Osteoblast (primary cell): Measurements from ENCODE around the gene MEG3. TPM values are rescaled to one million over a fixed set of nuclear protein-coding genes. Genes with fewer than 3 reads are reported as not detected.

Source experiments
- DNase-seq: peaks from one replicate; pipeline ENCODE4 v3.0.0; 2011; ENCODE audit warnings: low spot score, mixed read lengths; ENCODE audit not compliant: insufficient read length; ENCODE audit errors: missing footprints
- H2AFZ ChIP-seq: 2 replicates; pipeline ENCODE4 v1.6.0; 2011; ENCODE audit warnings: mild to moderate bottlenecking, low read length
- H3K27ac ChIP-seq: 2 replicates; pipeline ENCODE4 v1.5.1; 2011; ENCODE audit warnings: mild to moderate bottlenecking, low read depth, low read length, moderate library complexity
- H3K27me3 ChIP-seq: 2 replicates; pipeline ENCODE4 v1.6.0; 2012; ENCODE audit warnings: mild to moderate bottlenecking, control low read depth, inconsistent platforms, low read length, moderate library complexity; ENCODE audit not compliant: insufficient read depth
- H3K36me3 ChIP-seq: 2 replicates; pipeline ENCODE4 v1.5.1; 2011; ENCODE audit warnings: mild to moderate bottlenecking, low read length, control low read depth, moderate library complexity; ENCODE audit not compliant: insufficient read depth
- H3K4me1 ChIP-seq: 2 replicates; pipeline ENCODE4 v1.5.1; 2011; ENCODE audit warnings: mild to moderate bottlenecking, low read length, control low read depth, moderate library complexity; ENCODE audit not compliant: insufficient read depth
- H3K4me2 ChIP-seq: 2 replicates; pipeline ENCODE4 v1.6.0; 2011; ENCODE audit warnings: mild to moderate bottlenecking, low read length; ENCODE audit not compliant: insufficient read depth
- H3K4me3 ChIP-seq: fragments of 200-600 bp; sonication (generic); 3 replicates; pipeline ENCODE4 v1.5.1; 2012; ENCODE audit warnings: mild to moderate bottlenecking, low read length, inconsistent platforms; ENCODE audit not compliant: insufficient read depth
- H3K79me2 ChIP-seq: 2 replicates; pipeline ENCODE4 v1.6.0; 2012; ENCODE audit warnings: mild to moderate bottlenecking, low read length, control low read depth, inconsistent platforms; ENCODE audit not compliant: insufficient read depth
- H3K9me3 ChIP-seq: 2 replicates; pipeline ENCODE4 v1.5.1; 2011; ENCODE audit warnings: low read depth, low read length, control low read depth
- H4K20me1 ChIP-seq: 2 replicates; pipeline ENCODE4 v1.6.0; 2012; ENCODE audit warnings: mild to moderate bottlenecking, low read length, control low read depth; ENCODE audit not compliant: insufficient read depth
- total RNA-seq: library from RNA; depleted of rRNA; stranded (reverse); fragments of >200 nt; gene quantifications from 2 replicates; pipeline ENCODE4 v1.2.3, GENCODE V29; 2012
- TF ChIP-seq, protein P1 (sequence below): IDR thresholded peaks from 2 replicates; pipeline ENCODE4 v1.5.1; 2011; ENCODE audit warnings: mild to moderate bottlenecking, low read depth, low read length, moderate library complexity; ENCODE audit errors: extremely low read depth

MEG3 gene
- total RNA-seq, 1 donor: 200 TPM

DNA sequence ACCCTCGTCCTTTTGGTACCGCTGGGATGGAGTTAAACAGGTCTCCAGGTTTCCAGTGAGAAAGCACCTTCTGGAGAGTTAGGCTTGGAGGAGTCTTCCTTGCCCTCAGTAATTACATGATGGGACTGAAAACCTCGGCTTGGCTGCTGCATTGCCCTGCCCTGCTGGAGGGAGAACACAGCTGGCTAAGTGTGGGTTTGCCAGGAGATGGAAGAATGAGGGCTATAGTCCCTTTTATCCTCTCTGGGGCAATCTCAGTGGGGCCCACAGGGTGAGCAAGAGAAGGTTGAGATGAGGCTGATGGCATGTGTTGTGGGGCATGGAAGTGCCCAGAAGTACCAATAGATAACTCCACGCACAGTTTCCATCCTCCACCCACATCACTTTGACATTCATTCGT is 23.2 kb upstream of the MEG3 start:
- H3K4me1 ChIP-seq: no peaks in the 10 kb centered on the region
- no peaks in the 10 kb centered on the region for H3K79me2 ChIP-seq
- TF ChIP-seq, protein P1, sequence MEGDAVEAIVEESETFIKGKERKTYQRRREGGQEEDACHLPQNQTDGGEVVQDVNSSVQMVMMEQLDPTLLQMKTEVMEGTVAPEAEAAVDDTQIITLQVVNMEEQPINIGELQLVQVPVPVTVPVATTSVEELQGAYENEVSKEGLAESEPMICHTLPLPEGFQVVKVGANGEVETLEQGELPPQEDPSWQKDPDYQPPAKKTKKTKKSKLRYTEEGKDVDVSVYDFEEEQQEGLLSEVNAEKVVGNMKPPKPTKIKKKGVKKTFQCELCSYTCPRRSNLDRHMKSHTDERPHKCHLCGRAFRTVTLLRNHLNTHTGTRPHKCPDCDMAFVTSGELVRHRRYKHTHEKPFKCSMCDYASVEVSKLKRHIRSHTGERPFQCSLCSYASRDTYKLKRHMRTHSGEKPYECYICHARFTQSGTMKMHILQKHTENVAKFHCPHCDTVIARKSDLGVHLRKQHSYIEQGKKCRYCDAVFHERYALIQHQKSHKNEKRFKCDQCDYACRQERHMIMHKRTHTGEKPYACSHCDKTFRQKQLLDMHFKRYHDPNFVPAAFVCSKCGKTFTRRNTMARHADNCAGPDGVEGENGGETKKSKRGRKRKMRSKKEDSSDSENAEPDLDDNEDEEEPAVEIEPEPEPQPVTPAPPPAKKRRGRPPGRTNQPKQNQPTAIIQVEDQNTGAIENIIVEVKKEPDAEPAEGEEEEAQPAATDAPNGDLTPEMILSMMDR: no peak
- peaks cover 35% of the 10 kb centered on the region for H3K27me3 ChIP-seq
- no peak overlapping the region for H3K27ac ChIP-seq
- peak; percentile 31 for DNase-seq
- H3K9me3 ChIP-seq: no peaks in the 10 kb centered on the region
- H3K36me3 ChIP-seq: no peaks in the 10 kb centered on the region
- no peak overlapping the region for H3K4me3 ChIP-seq
- no peaks in the 10 kb centered on the region for H4K20me1 ChIP-seq
- no peak overlapping the region for H2AFZ ChIP-seq
- H3K4me2 ChIP-seq: no peak overlapping the region

DNA sequence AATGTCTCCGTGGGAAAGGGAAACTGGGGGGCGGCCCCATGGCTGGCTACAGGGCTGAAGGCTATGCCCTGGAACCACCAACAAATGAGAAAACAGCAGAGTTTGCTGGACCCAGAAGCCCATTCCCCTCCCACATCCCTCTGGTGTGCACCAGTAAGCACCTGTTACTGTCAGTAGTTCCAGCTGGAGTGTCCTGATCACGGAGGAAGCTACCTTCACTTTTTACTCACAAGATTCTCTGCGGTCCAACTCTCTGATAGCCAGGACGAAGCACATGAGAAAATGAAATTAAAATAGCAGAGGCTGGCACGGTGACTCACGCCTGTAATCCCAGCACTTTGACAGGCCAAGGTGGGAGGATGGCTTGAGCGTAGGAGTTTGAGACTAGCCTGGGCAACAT is 22.7 kb upstream of the MEG3 start:
- TF ChIP-seq, protein P1: no peak
- Histone ChIP-seq H3K27ac (no peak overlapping the region), H3K79me2 (no peaks in the 10 kb centered on the region), H3K4me1 (no peaks in the 10 kb centered on the region), H3K4me3 (no peak overlapping the region), H3K27me3 (peaks cover 35% of the 10 kb centered on the region), H3K36me3 (no peaks in the 10 kb centered on the region), H4K20me1 (no peaks in the 10 kb centered on the region), H2AFZ (no peak overlapping the region), H3K4me2 (no peak overlapping the region), H3K9me3 (no peaks in the 10 kb centered on the region)
- peak; percentile 14 for DNase-seq

DNA sequence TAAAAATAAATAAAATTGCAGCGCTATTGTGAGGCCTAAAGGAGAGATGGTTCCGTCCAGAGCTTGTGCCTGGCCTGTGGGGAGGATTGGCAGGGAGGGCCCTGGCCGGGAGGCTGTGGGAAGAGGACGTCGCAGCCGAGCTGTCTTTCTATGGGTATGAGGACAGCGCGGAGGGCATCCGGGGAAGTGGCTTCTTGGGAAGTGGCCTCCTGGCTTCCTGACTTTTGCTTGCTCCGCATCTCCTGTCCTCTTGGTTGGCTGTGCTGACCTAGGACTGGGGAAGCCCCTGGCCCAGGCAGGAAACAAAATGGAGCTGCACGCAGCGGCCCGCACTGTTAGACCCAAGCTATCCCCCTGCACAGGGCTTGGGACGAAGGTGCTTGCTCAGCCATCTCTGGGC is 22.2 kb upstream of the MEG3 start:
- peak; percentile 14 for DNase-seq
- Histone ChIP-seq H3K27me3 (peaks cover 35% of the 10 kb centered on the region), H3K36me3 (no peaks in the 10 kb centered on the region), H3K4me1 (no peaks in the 10 kb centered on the region), H4K20me1 (no peaks in the 10 kb centered on the region), H3K4me3 (no peak overlapping the region), H3K27ac (no peak overlapping the region), H3K4me2 (no peak overlapping the region), H2AFZ (no peak overlapping the region), H3K79me2 (no peaks in the 10 kb centered on the region), H3K9me3 (no peaks in the 10 kb centered on the region)
- TF ChIP-seq, protein P1: no peak

DNA sequence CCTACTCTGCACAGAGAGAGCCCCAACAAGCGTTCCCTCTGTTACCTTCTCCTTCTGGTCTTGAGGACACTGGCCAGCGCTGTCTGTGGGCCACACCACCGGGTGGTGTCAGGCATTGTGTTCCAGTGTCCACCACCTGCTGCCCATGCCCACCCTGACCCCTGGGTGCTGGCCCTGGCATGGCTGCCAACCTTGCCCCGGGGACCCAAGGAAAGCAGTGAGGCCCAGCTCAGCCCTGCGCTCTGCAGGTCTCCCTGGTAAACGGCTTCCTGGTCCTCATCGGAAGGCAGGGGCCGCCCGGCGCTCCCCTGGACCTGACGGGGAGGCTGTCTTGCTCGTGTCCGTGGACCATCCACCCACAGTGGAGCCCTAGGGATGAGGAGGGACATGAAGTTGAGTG is 21.8 kb upstream of the MEG3 start:
- no peaks in the 10 kb centered on the region for H3K4me1 ChIP-seq
- no peaks in the 10 kb centered on the region for H3K9me3 ChIP-seq
- DNase-seq: peak; percentile 49
- no peak overlapping the region for H3K4me2 ChIP-seq
- no peaks in the 10 kb centered on the region for H4K20me1 ChIP-seq
- no peak overlapping the region for H3K4me3 ChIP-seq
- no peaks in the 10 kb centered on the region for H3K79me2 ChIP-seq
- no peaks in the 10 kb centered on the region for H3K36me3 ChIP-seq
- no peak overlapping the region for H2AFZ ChIP-seq
- H3K27me3 ChIP-seq: peaks cover 31% of the 10 kb centered on the region
- H3K27ac ChIP-seq: no peak overlapping the region
- TF ChIP-seq, protein P1: no peak
